ENCODE results near the gene NDUFV2.

GRCh38 chr18:9058406-9058805 is 44.1 kb upstream of the NDUFV2 start:
- TF ChIP-seq CTCF (IDR thresholded peaks at IDR 0.05) (no peak), POLR2A (IDR thresholded peaks at IDR 0.05) (no peak)

Measured in Peyer's patch (tissue), 4 donors.